ENCODE measurements around the gene TBCA. TPM values are rescaled to one million over a fixed set of nuclear protein-coding genes. Genes with fewer than 3 reads are reported as not detected.

Gene TBCA
- total and polyA plus RNA-seq, 2 of the 13 experiments (the other 11 are each of a cell fraction or from before 2014, with no cell fraction given) = 93.8 to 309 TPM

GRCh38 chr5:77697692-77698091 lies 78.4 kb downstream of the TBCA start:
- CTCF ChIA-PET (ENCODE audit: low intra/inter-chr PET ratio, low total read pairs) = no interaction called here
- WGBS (ENCODE audit: low lambda C conversion rate) = over 99% methylated on average over 3 of the region's 3 CpGs

More at GRCh38 chr5:77697692-77698091, 78.4 kb downstream of the TBCA start:
- no peaks in the 10 kb centered on the region; a peak in 3 of 5 replicates for H3K36me3 ChIP-seq (replicated peaks in 1 of 2; ENCODE audit: control insufficient read depth in 1 of 2, insufficient read depth in 2 of 2, low read length in 2 of 2)
- in situ Hi-C loops (cut with HindIII; ENCODE audit: extremely low pct_ligation_motif_present, low pct_unique_long_range_greater_than_20kb) = no loop called here
- TF ChIP-seq PAWR (CRISPR knock-in tag; IDR thresholded peaks at IDR 0.05; ENCODE audit: borderline replicate concordance) = no peak
- no peak for TF ChIP-seq ZNF841 (CRISPR knock-in tag; IDR thresholded peaks at IDR 0.05; ENCODE audit: borderline replicate concordance)
- TF ChIP-seq MZF1 (CRISPR knock-in tag; IDR thresholded peaks at IDR 0.05; ENCODE audit: borderline replicate concordance) = no peak
- no peak for TF ChIP-seq KDM5A (IDR thresholded peaks at IDR 0.05; ENCODE audit: borderline replicate concordance, low read length)
- no peak for TF ChIP-seq NPAS2 (CRISPR knock-in tag; IDR thresholded peaks at IDR 0.05; ENCODE audit: borderline replicate concordance)
- no peak for TF ChIP-seq ZNF792 (CRISPR knock-in tag; IDR thresholded peaks at IDR 0.05)
- TF ChIP-seq ZNF572 (CRISPR knock-in tag; IDR thresholded peaks at IDR 0.05) = no peak
- TF ChIP-seq ZNF777 (CRISPR knock-in tag; IDR thresholded peaks at IDR 0.05) = no peak
- TF ChIP-seq XRCC5 (optimal IDR thresholded peaks at IDR 0.05; ENCODE audit: low read length) = no peak
- TF ChIP-seq AGO1 (IDR thresholded peaks at IDR 0.05; ENCODE audit: low read depth, low read length, poor library complexity, severe bottlenecking) = no peak
- TF ChIP-seq ZNF10 (CRISPR knock-in tag; IDR thresholded peaks at IDR 0.05; ENCODE audit: borderline replicate concordance, low read depth) = no peak
- TF ChIP-seq NBN (conservative IDR thresholded peaks at IDR 0.05) = no peak
- no peak for TF ChIP-seq SAP130 (CRISPR knock-in tag; IDR thresholded peaks at IDR 0.05; ENCODE audit: low read depth)
- no peak for TF ChIP-seq ZFP37 (CRISPR knock-in tag; IDR thresholded peaks at IDR 0.05; ENCODE audit: borderline replicate concordance)
- TF ChIP-seq ZFP36L2 (CRISPR knock-in tag; IDR thresholded peaks at IDR 0.05) = no peak
- no peak for TF ChIP-seq ZNF34 (CRISPR knock-in tag; IDR thresholded peaks at IDR 0.05; ENCODE audit: borderline replicate concordance)
- no peak for TF ChIP-seq ZNF280D (CRISPR knock-in tag; IDR thresholded peaks at IDR 0.05)
- TF ChIP-seq HNRNPH1 (optimal IDR thresholded peaks at IDR 0.05; ENCODE audit: low read depth, low read length) = no peak
- no peak for TF ChIP-seq SNAPC5 (CRISPR knock-in tag; IDR thresholded peaks at IDR 0.05; ENCODE audit: borderline replicate concordance)
- TF ChIP-seq ZNF264 (CRISPR knock-in tag; IDR thresholded peaks at IDR 0.05) = no peak
- H3K9ac ChIP-seq (ENCODE audit: insufficient read depth, low read depth, low read length) = no peak overlapping the region
- DNase-seq (ENCODE audit: low spot score) (no peak), FAIRE-seq (no peak), ATAC-seq (no peak)
- BruUV-seq (replicated peaks) = no TSS peak
- H3K4me2 ChIP-seq (ENCODE audit: low read depth, low read length) = no peak overlapping the region
- H3K79me2 ChIP-seq (ENCODE audit: insufficient read depth, low read length) = peaks cover 50% of the 10 kb centered on the region
- intact Hi-C loops (cut with micrococcal nuclease; ENCODE audit: unreplicated experiment) = no loop called here
- no peak overlapping the region for H2AFZ ChIP-seq (ENCODE audit: low read length)
- no peaks in the 10 kb centered on the region for H3K9me3 ChIP-seq (ENCODE audit: low read length)
- POLR2A ChIA-PET = no interaction called here
- no peaks in the 10 kb centered on the region for H3K4me1 ChIP-seq (ENCODE audit: insufficient read depth, low read length)
- no peak overlapping the region for H3K4me3 ChIP-seq (replicated peaks in 1 of 3; ENCODE audit: insufficient read depth in 1 of 3, low read depth in 2 of 3, low read length in 3 of 3)
- no peaks in the 10 kb centered on the region; a peak in 1 of 5 replicates for H3K27me3 ChIP-seq (ENCODE audit: control insufficient read depth in 1 of 2, insufficient read depth in 2 of 2, low read length in 2 of 2)
- H3K27ac ChIP-seq (ENCODE audit: extremely low read length, insufficient read depth, low read length) = no peak overlapping the region
- H4K20me1 ChIP-seq (ENCODE audit: insufficient read depth, low read length) = 0 out of 2 replicates have a peak, but pooled peaks cover 5% of the 10 kb centered on the region

Data from HepG2 (cell line).